Measurements from ENCODE around the gene RNU5B-1. TPM values are rescaled to one million over a fixed set of nuclear protein-coding genes. Genes with fewer than 3 reads are reported as not detected.
A peak's percentile ranks its signal among the peaks of the same experiment; 100 is the strongest.

The RNU5B-1 gene
- polyA plus RNA-seq, 2 of the 4 experiments (the other 2 are of a cell fraction) = not detected

DNA sequence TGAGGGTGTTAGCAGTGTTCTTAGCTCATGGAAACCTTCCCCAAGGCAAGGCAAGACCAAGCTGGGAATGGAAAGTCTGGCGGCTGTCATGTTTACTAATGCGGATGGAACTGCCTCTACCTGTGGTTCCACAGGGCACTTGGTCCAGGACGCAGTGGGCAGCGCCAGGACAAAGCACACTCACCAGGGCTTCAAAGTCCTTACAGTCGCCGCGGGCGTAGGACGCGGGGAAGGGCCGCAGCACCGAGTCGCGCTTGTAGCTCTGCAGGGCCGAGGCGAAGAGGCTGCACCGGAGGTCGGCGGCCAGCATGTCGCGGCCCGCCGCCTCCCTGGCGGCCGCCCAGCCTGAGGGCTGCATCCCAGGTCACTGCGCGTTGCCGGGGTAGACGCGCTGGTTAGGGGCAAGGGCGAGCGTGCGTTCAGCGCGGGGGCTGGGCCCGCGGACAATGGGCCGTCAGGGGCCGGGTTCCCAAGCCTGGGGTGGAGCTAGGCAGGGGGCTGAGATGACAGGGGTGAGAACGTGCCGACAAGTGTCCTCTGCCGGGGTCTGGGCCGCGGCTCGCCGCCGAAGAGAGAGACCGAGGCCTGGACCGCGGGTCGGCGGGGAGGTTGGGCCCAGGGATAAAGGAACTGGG lies 18.3 kb upstream of the RNU5B-1 start (continued):
- TF ChIP-seq CEBPB (IDR thresholded peaks at IDR 0.05) (no peak), SREBF2 (IDR thresholded peaks at IDR 0.05) (no peak), RFX5 (IDR thresholded peaks at IDR 0.05) (0 out of 2 replicates have a peak, but pooled peaks have one; percentile 29), RNF2 (IDR thresholded peaks at IDR 0.05; ENCODE audit: borderline replicate concordance, low read depth) (peak; percentile 85; the same call in 1 of the 2 replicates), NPAS2 (CRISPR knock-in tag; IDR thresholded peaks at IDR 0.05; ENCODE audit: borderline replicate concordance) (no peak), MAZ (IDR thresholded peaks at IDR 0.05; ENCODE audit: borderline replicate concordance, low read depth, low read length) (0 out of 2 replicates have a peak, but pooled peaks have one; percentile 43), KDM5A (IDR thresholded peaks at IDR 0.05) (no peak), SMC3 (IDR thresholded peaks at IDR 0.05) (no peak; the same call in 2 of the 3 replicates)

DNA sequence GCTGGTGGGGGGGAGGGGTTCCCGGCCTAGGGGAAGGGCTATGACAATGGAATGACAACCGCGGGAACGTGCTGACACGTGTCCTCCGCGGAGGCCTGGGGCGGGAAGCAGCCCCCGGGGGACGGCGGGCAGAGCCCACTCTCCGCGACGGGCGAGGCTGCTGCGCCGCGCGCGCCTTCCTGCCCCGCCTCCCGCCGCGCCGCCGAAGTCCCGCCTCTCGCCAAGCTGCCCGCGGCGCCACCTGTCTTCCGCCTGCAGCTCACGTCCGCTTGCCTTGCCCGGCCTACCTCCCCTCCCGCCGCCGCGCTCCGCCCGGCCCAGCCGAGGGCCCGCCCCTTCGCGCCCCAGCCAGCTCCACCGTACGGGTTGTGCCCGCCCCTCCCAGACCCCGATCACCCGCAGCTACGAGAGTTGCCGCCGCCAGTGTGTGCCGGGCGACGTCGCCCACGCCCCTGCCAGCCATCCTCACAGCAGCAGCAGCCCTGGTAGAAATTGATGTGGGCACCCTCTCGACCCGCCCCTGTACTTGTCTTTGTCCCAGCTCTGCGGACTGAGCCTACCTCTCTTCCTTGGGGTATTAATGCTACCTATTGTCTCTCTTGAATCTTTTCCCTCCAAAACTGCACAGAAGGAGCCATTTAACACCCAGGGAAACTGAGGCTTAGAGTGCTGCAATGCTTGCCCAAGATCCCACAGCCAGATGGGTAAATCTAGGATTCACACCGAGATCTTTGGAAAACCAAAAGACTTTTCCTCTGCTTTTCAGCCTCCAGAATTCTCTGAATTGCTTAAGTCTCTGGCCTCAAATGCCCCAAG lies 17.6 kb upstream of the RNU5B-1 start, which contains the start of gene PARP16:
TSS of gene PARP16 (minus strand) at position 180 of the 816 bp plus-strand sequence. CDS start 457 bp downstream, outside the sequence.
- Histone ChIP-seq H3K27ac (peak within 1 kb of the TSS; percentile 85 to 91), H3K9me3 (no peaks in the 10 kb centered on the region), H3K4me3 (peak within 1 kb of the TSS; percentile 65), H3K4me1 (peaks cover 14% of the 10 kb centered on the region), H3K4me2 (peak within 1 kb of the TSS; percentile 89)
- DNase-seq (ENCODE audit: low read depth in 1 of 2, low spot score in 1 of 2) (peak; percentile 83 to 94), ATAC-seq (peak; percentile 94 to 95), FAIRE-seq (no peak)
- WGBS (ENCODE audit: missing lambda C conversion rate) = 9% methylated on average over 21 of the region's 62 CpGs
- POLR2A ChIA-PET = interaction anchor here (0.5 to 4.2 kb wide), 10 partner anchors 8 to 242 kb away, joined by 3 to 53 read pairs (median 9); partner anchors contain the start of genes CILP, CLPX, RNU5A-1 and RNU5B-1
- CTCF ChIA-PET = interaction anchor here (0.5 to 23.8 kb wide), 26 partner anchors 8 to 220 kb away, joined by 3 to 408 read pairs (median 4); partner anchors contain the start of genes CLPX, RNU5A-1 and RNU5B-1
- TF ChIP-seq HEYL (CRISPR knock-in tag; IDR thresholded peaks at IDR 0.05) (no peak), POLR2AphosphoS2 (conservative IDR thresholded peaks at IDR 0.05; ENCODE audit: low read length) (no peak), HOXB13 (CRISPR knock-in tag; IDR thresholded peaks at IDR 0.05; ENCODE audit: low read depth) (no peak), ZC3H11A (IDR thresholded peaks at IDR 0.05) (no peak), CEBPB (IDR thresholded peaks at IDR 0.05) (no peak), EHMT2 (IDR thresholded peaks at IDR 0.05; ENCODE audit: low read depth) (no peak), EHF (CRISPR knock-in tag; IDR thresholded peaks at IDR 0.05) (no peak), POLR2A (IDR thresholded peaks at IDR 0.05; ENCODE audit: low read length) (peak; percentile 70), ATOH8 (CRISPR knock-in tag; IDR thresholded peaks at IDR 0.05; ENCODE audit: low read depth) (no peak), HOXA7 (CRISPR knock-in tag; IDR thresholded peaks at IDR 0.05) (no peak), HES2 (IDR thresholded peaks at IDR 0.05) (no peak), SREBF2 (IDR thresholded peaks at IDR 0.05) (no peak), NPAS2 (CRISPR knock-in tag; IDR thresholded peaks at IDR 0.05; ENCODE audit: borderline replicate concordance) (0 out of 2 replicates have a peak, but pooled peaks have one; percentile 14), NFE2L2 (conservative IDR thresholded peaks at IDR 0.05; ENCODE audit: low read length) (no peak), RNF2 (IDR thresholded peaks at IDR 0.05; ENCODE audit: borderline replicate concordance, low read depth) (no peak), CTCF (IDR thresholded peaks at IDR 0.05) (peak; percentile 36), CBX8 (IDR thresholded peaks at IDR 0.05) (no peak), RCOR1 (IDR thresholded peaks at IDR 0.05; ENCODE audit: low read depth, low read length) (no peak), HOXB5 (CRISPR knock-in tag; IDR thresholded peaks at IDR 0.05) (no peak), ZSCAN20 (CRISPR knock-in tag; IDR thresholded peaks at IDR 0.05) (no peak), MYC (IDR thresholded peaks at IDR 0.05; ENCODE audit: borderline replicate concordance, low read length) (no peak), NR3C1 (IDR thresholded peaks at IDR 0.05) (no peak), SMC3 (IDR thresholded peaks at IDR 0.05) (peak; percentile 15; the same call in 2 of the 3 replicates)
- TF ChIP-seq, protein P1, sequence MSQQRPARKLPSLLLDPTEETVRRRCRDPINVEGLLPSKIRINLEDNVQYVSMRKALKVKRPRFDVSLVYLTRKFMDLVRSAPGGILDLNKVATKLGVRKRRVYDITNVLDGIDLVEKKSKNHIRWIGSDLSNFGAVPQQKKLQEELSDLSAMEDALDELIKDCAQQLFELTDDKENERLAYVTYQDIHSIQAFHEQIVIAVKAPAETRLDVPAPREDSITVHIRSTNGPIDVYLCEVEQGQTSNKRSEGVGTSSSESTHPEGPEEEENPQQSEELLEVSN (IDR thresholded peaks at IDR 0.05; ENCODE audit: borderline replicate concordance, low read depth) = peak; percentile 73
- TF ChIP-seq, protein P2, sequence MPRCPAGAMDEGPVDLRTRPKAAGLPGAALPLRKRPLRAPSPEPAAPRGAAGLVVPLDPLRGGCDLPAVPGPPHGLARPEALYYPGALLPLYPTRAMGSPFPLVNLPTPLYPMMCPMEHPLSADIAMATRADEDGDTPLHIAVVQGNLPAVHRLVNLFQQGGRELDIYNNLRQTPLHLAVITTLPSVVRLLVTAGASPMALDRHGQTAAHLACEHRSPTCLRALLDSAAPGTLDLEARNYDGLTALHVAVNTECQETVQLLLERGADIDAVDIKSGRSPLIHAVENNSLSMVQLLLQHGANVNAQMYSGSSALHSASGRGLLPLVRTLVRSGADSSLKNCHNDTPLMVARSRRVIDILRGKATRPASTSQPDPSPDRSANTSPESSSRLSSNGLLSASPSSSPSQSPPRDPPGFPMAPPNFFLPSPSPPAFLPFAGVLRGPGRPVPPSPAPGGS (IDR thresholded peaks at IDR 0.05) = peak; percentile 65; the same call in 1 of the 3 replicates
- TF ChIP-seq, protein P3, sequence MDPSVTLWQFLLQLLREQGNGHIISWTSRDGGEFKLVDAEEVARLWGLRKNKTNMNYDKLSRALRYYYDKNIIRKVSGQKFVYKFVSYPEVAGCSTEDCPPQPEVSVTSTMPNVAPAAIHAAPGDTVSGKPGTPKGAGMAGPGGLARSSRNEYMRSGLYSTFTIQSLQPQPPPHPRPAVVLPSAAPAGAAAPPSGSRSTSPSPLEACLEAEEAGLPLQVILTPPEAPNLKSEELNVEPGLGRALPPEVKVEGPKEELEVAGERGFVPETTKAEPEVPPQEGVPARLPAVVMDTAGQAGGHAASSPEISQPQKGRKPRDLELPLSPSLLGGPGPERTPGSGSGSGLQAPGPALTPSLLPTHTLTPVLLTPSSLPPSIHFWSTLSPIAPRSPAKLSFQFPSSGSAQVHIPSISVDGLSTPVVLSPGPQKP (IDR thresholded peaks at IDR 0.05; ENCODE audit: low read depth, low read length) = no peak
- TF ChIP-seq, protein P4, sequence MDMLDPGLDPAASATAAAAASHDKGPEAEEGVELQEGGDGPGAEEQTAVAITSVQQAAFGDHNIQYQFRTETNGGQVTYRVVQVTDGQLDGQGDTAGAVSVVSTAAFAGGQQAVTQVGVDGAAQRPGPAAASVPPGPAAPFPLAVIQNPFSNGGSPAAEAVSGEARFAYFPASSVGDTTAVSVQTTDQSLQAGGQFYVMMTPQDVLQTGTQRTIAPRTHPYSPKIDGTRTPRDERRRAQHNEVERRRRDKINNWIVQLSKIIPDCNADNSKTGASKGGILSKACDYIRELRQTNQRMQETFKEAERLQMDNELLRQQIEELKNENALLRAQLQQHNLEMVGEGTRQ (IDR thresholded peaks at IDR 0.05) = no peak
